GM18951 (cell line): Measurements from ENCODE around the gene SRC.

Experiments
- POLR2A ChIP-seq: IDR thresholded peaks from 4 replicates; pipeline ENCODE4 v1.6.1; 2011; ENCODE audit warnings: mild to moderate bottlenecking; ENCODE audit not compliant: insufficient read length, insufficient read depth; ENCODE audit errors: extremely low read depth
- in situ Hi-C: fragments of 300-500 bp; cut with MboI; formaldehyde crosslinking; loops from one replicate; pipeline ENCODE4 v1.12.0; 2022; ENCODE audit warnings: low sequenced_read_pairs, mixed read lengths, inconsistent platforms; ENCODE audit not compliant: unreplicated experiment

Gene SRC

GRCh38 chr20:37345339-37346235 lies at the start of gene SRC:
Gene SRC, plus strand, starts transcription at chr20:37346140. Its CDS starts 38,014 bp downstream, at chr20:37384154.
- in situ Hi-C loops, result no loop called here
- TF ChIP-seq POLR2A, result peak; percentile 54

GRCh38 chr20:37296371-37296770 lies 49.6 kb upstream of the SRC start:
- no peak for TF ChIP-seq POLR2A
- in situ Hi-C loops, result no loop called here

GRCh38 chr20:37297066-37297736 lies 48.7 kb upstream of the SRC start:
- in situ Hi-C loops, result no loop called here

GRCh38 chr20:37298190-37298939 lies 47.6 kb upstream of the SRC start:
- in situ Hi-C loops, result no loop called here
- TF ChIP-seq POLR2A, result no peak

More at GRCh38 chr20:37297066-37297736, 48.7 kb upstream of the SRC start:
- no peak for TF ChIP-seq POLR2A

GRCh38 chr20:37299718-37300528 lies 46.0 kb upstream of the SRC start:
- in situ Hi-C loops, result no loop called here
- no peak for TF ChIP-seq POLR2A

- TF ChIP-seq POLR2A, result no peak
- in situ Hi-C loops, result no loop called here
Observed at GRCh38 chr20:37301120-37301519, 44.8 kb upstream of the SRC start.

GRCh38 chr20:37301558-37301957 lies 44.4 kb upstream of the SRC start:
- in situ Hi-C loops, result no loop called here
- no peak for TF ChIP-seq POLR2A

- no peak for TF ChIP-seq POLR2A
- in situ Hi-C loops, result no loop called here
Observed at GRCh38 chr20:37302981-37303380, 43.0 kb upstream of the SRC start.

GRCh38 chr20:37303637-37304036 lies 42.3 kb upstream of the SRC start:
- no peak for TF ChIP-seq POLR2A
- in situ Hi-C loops, result no loop called here

GRCh38 chr20:37305079-37305478 lies 40.9 kb upstream of the SRC start:
- TF ChIP-seq POLR2A, result no peak
- in situ Hi-C loops, result no loop called here

- no peak for TF ChIP-seq POLR2A
- in situ Hi-C loops, result no loop called here
Observed at GRCh38 chr20:37305839-37306238, 40.1 kb upstream of the SRC start.
